Stimulated activated CD8-positive, alpha-beta memory T cell treated with anti-CD3 and anti-CD28 coated beads, Interleukin-7, amount 100 ng/mL, for 24 hours (primary cell): Measurements from ENCODE around the gene ARHGAP1.

Experiments
- DNase-seq: peaks from one replicate; pipeline ENCODE4 v3.0.0-alpha.2; 2020; ENCODE audit warnings: low read depth

ARHGAP1 gene

DNA sequence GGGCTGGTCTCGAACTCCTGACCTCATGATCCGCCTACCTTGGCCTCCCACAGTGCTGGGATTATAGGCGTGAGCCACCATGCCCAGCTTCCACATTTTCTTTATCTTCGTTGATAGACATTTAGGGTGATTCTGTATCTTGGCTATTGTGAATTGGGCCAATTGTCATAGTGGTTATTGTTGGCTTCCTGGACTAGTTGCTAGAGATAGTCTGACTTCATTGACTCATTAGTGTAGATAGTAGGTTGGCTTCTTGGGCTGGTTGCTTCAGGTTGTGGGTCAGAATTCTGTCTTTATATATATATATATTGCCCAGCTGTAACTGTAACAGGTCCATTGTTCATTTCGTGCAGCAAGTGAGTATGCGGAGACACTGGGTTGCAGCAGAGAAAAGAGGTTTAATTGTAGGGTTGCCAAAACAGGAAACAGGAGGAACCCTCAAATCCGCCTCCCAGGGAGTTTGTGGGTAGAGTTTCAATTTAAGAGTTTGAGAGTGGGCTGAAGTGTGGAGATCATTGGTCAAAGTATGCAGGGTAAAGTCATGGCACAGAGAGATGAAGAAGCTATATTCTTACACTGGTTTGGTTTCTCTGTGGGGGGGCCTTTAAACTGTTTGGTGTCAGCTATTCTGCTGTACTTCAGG is 61.1 kb downstream of the ARHGAP1 start:
- no peak for DNase-seq

DNA sequence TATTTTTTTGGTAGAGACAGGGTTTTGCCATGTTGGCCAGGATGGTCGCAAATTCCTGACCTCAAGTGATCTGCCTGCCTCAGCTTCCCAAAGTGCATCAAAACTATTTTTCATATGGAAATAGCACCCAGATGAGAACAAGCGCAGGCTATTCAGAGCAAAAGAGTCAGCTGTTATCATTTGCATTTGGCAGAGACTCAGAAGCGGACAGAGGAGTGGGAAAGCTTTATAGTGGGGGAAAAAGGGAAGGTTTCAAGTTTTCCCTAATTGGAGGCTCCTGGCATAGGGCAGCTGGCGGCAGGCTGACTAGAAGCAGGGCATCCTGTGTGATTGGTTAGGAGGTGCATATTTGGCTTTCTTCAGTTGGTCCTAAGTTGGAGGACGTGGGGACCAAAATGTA is 62.9 kb downstream of the ARHGAP1 start:
- DNase-seq: no peak

DNA sequence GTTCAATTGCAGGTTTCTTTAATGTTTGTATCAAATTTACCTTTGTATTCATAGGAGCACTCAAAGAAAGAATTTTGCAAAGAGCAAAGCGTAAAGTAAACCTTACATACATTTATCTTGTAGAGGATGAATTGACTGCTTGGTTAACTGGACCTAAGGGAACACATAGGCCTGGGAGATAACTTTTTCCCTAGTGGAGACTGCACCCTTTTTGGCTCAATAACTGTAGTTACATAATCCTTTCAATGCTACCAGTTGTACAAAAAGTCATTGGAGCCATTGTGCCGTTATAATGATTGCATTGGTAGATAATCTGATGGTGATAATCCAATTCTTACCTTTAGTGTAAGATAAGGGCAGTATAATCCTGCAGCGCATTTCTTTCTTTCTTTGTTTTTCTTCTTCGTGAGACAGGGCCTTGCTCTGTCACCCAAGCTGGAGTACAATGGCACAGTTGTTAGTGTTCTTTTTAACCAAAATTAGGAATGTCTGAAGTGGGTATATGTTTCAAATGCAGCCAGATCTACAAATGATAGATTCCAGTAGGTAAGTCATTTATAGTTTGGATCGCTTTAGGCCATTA is 64.8 kb downstream of the ARHGAP1 start:
- no peak for DNase-seq

DNA sequence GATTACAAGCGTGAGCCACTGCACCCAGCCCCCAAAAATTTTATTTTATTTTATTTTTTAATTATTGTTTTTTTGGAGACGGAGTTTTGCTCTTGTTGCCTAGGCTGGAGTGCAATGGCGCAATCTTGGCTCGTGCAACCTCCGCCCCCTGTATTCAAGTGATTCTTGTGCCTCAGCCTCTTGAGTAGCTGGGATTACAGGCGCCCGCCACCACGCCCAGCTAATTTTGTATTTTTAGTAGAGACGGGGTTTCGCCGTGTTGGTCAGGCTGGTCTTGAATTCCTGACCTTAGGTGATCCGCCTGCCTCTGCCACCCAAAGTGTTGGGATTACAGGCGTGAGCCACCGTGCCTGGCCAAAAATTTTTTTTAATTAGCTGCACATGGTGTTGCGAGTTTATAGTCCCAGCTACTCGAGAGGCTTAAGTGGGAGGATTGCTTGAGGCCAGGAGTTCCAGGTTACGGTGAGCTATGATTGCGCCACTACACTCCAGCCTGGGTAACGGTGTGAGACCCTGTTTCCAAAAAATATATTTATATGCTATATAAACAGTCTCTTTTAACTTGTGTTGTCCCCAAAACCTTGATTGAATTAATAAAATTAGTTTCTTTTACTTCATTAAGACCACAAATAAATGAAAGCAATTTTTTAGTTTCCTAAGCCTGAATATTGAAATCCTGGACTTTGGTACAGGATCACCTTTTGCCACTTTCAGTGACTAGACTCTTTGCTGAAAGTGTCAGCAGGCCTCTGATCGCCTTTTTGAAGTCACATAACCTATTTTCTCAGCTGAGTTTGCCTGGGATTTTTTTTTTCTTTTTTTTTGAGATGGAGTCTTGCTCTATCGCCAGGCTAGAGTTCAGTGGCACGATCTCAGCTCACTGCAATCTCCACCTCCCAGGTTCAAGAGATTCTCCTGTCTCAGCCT is 66.9 kb downstream of the ARHGAP1 start:
- DNase-seq: no peak

DNA sequence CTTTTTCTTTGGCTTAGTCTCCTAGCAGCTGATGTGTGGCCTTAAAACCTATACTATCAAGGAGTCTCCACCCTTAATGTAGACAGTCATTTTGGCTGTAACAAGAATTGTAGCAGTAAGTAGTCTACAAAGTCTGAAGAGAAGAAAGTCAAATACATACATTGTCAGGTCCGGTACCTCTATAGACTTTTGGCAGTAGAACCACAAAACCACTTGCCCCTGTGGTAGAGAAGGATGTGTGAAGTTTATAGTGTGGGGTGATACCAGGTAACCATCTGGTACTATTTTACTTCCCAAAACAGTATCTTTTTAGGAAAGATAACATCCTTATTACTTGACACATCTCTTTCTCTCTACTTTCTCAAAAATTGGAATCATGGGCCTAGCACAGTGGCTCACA is 67.9 kb downstream of the ARHGAP1 start:
- DNase-seq: no peak

DNA sequence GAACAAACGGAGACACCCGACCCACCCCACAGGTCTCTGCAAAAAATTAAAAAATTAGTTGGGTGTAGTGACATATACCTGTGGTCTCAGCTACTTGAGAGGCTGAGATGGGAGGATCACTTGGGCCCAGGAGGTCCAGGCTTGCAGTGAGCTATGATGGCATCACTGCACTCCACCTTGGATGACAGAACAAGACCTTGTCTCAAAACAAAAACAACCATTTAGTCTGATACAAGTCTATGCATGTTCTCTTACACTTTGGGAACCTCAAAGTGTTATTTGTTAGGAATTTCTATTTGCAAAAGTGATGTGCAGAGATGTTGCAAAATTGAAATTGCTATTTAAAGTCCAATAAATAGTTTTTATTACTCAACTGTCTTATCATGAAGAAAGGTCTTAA is 68.7 kb downstream of the ARHGAP1 start:
- no peak for DNase-seq

DNA sequence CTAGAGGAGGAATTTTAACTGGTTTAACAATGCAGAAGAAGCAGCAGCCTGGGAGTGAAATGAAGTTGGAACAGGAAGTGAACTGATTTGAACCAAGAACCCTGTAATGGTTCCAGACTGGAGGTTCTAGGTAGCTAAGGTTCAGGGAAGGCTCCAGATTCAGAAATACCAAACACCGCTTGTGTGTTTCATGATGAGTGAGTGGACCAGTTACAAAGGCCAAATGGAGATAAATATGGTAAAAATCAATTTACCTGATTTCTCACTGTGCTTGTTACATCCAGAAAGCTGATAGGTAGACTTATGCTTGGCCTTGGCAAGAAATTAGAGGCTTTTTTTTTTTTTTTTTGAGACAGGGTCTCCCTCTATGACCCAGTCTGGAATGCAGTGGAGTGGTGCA is 70.2 kb downstream of the ARHGAP1 start:
- DNase-seq: no peak

DNA sequence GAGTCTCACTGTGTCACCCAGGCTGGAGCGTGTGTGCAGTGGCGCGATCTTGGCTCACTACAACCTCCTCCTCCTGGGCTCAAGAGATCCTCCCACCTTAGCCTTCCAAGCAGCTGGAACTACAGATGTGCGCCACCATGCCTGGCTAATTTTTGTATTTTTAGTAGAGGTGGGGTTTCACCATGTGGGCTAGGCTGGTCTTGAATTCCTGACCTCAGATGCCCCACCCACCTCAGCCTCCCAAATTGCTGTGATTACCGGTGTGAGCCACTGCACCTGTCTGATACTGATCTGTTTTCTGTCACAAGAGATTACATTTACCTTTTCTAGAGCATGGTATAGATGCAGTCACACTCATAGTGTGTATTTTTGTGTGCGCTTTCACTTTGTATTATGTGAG is 71.5 kb downstream of the ARHGAP1 start:
- no peak for DNase-seq
